HFFc6 (cell line): Measurements from ENCODE around the gene BRD3. TPM values are rescaled to one million over a fixed set of nuclear protein-coding genes. Genes with fewer than 3 reads are reported as not detected.

Experiments
- DNase-seq: peaks from one replicate; pipeline ENCODE4 v3.0.0-alpha.2; 2018
- H3K27ac Mint-ChIP-seq: 2 replicates; pipeline ENCODE4 v1.8.0; 2020; ENCODE audit warnings: mild to moderate bottlenecking, mixed read lengths
- H3K27me3 Mint-ChIP-seq: 2 replicates; pipeline ENCODE4 v1.8.0; 2021; ENCODE audit warnings: mild to moderate bottlenecking, moderate library complexity, mixed read lengths; ENCODE audit not compliant: insufficient read depth
- H3K36me3 Mint-ChIP-seq: 2 replicates; pipeline ENCODE4 v1.8.0; 2021; ENCODE audit warnings: low read depth, mixed read lengths
- H3K4me1 Mint-ChIP-seq: 2 replicates; pipeline ENCODE4 v1.8.0; 2020; ENCODE audit warnings: low read depth, mixed read lengths
- H3K4me3 Mint-ChIP-seq: 2 replicates; pipeline ENCODE4 v1.8.0; 2020; ENCODE audit warnings: mild to moderate bottlenecking, moderate library complexity, mixed read lengths
- H3K9me3 Mint-ChIP-seq: 2 replicates; pipeline ENCODE4 v1.8.0; 2020; ENCODE audit warnings: mild to moderate bottlenecking, mixed read lengths
- CTCF ChIP-seq: fragments of 200-600 bp; sonication (generic); IDR thresholded peaks from 2 replicates; pipeline ENCODE4 v1.5.0; 2021; ENCODE audit warnings: antibody characterized with exemption, mild to moderate bottlenecking
- total RNA-seq, 6 experiments: library from RNA; stranded (reverse); fragmentation: NEBNext Ultra II Directional; extraction: Animal tissue kit (Norgen Biotek cat#: 25700); gene quantifications; 2 replicates in 1 of 6; 3 replicates in 5 of 6; pipeline ENCODE4 v1.2.3, GENCODE V29; 2021

Gene BRD3
- total RNA-seq, 6 experiments from 2014 or later = 17.1 to 20.9 (median 18.6) TPM

GRCh38 chr9:134003237-134003636 lies 64.6 kb downstream of the BRD3 start:
- Mint-ChIP-seq H3K4me1 (no peaks in the 10 kb centered on the region), H3K9me3 (no peaks in the 10 kb centered on the region), H3K4me3 (no peak overlapping the region), H3K27ac (no peak overlapping the region), H3K36me3 (no peaks in the 10 kb centered on the region), H3K27me3 (peaks cover 21% of the 10 kb centered on the region)
- no peak for DNase-seq
- TF ChIP-seq CTCF = no peak

GRCh38 chr9:134002796-134003195 lies 65.0 kb downstream of the BRD3 start:
- H3K27me3 Mint-ChIP-seq = peaks cover 20% of the 10 kb centered on the region
- TF ChIP-seq CTCF = no peak
- no peak overlapping the region for H3K4me3 Mint-ChIP-seq
- H3K27ac Mint-ChIP-seq = no peak overlapping the region
- no peaks in the 10 kb centered on the region for H3K4me1 Mint-ChIP-seq
- no peaks in the 10 kb centered on the region for H3K36me3 Mint-ChIP-seq
- DNase-seq = no peak
- no peaks in the 10 kb centered on the region for H3K9me3 Mint-ChIP-seq

- no peak overlapping the region for H3K27ac Mint-ChIP-seq
- no peak for DNase-seq
- H3K9me3 Mint-ChIP-seq = no peaks in the 10 kb centered on the region
- TF ChIP-seq CTCF = no peak
- H3K27me3 Mint-ChIP-seq = peaks cover 11% of the 10 kb centered on the region
- H3K4me3 Mint-ChIP-seq = no peak overlapping the region
- H3K36me3 Mint-ChIP-seq = no peaks in the 10 kb centered on the region
- H3K4me1 Mint-ChIP-seq = peaks cover 5% of the 10 kb centered on the region; the same call in 1 of the 2 replicates
These were observed 68.0 kb downstream of the BRD3 start for GRCh38 chr9:133999851-134000265.

- Mint-ChIP-seq H3K4me3 (no peak overlapping the region), H3K9me3 (no peaks in the 10 kb centered on the region), H3K36me3 (no peaks in the 10 kb centered on the region), H3K27me3 (peaks cover 9% of the 10 kb centered on the region), H3K27ac (no peak overlapping the region), H3K4me1 (peaks cover 13% of the 10 kb centered on the region)
- no peak for TF ChIP-seq CTCF
- no peak for DNase-seq
These were observed 68.8 kb downstream of the BRD3 start for GRCh38 chr9:133998915-133999595.

GRCh38 chr9:133997584-133997983 lies 70.2 kb downstream of the BRD3 start:
- no peak overlapping the region for H3K27ac Mint-ChIP-seq
- TF ChIP-seq CTCF = no peak
- DNase-seq = no peak
- H3K4me3 Mint-ChIP-seq = no peak overlapping the region
- H3K36me3 Mint-ChIP-seq = no peaks in the 10 kb centered on the region
- H3K9me3 Mint-ChIP-seq = no peaks in the 10 kb centered on the region
- H3K27me3 Mint-ChIP-seq = peaks cover 8% of the 10 kb centered on the region
- H3K4me1 Mint-ChIP-seq = peaks cover 14% of the 10 kb centered on the region
